Suppressor macrophage treated with lipopolysaccharide for 1 hour (primary cell): ENCODE results near the gene MIB2.
"Not testable (repeated sequence)": the region's sequence is repeated elsewhere in the genome, so short reads cannot be mapped to it uniquely, and the experiment has no call there.

Source experiments
- DNase-seq, 3 donors: peaks; one replicate each; pipeline ENCODE4 v3.0.0-alpha.2; 2020 to 2022

Gene MIB2

DNA sequence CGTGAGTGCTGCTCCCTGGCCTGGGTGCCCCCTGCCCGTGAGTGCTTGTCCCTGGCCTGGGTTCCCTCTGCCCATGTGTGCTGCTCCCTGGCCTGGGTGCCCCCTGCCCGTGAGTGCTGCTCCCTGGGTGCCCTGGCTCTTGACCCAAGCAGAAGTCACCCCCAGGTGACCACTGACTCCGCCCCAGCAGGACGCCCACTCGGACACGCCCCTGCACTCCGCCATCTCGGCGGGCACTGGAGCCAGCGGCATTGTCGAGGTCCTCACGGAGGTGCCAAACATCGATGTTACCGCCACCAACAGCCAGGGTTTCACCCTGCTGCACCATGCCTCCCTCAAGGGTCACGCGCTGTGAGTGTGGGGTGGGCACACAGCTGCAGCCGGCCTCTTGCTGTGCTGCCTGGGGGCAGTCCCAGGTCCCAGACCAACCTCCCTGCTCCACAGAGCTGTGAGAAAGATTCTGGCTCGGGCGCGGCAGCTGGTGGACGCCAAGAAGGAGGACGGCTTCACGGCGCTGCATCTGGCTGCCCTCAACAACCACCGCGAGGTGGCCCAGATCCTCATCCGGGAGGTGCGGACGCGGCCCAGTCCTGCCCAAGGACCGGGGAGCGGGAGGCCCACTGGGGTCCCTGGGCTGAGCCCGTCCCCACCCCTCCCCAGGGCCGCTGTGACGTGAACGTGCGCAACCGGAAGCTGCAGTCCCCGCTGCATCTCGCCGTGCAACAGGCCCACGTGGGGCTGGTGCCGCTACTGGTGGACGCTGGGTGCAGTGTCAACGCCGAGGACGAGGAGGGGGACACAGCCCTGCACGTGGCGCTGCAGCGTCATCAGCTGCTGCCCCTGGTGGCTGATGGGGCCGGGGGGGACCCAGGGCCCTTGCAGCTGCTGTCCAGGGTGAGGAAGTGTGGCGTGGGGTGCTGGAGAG, 12.8 kb downstream of the MIB2 start:
- no peak for DNase-seq

DNA sequence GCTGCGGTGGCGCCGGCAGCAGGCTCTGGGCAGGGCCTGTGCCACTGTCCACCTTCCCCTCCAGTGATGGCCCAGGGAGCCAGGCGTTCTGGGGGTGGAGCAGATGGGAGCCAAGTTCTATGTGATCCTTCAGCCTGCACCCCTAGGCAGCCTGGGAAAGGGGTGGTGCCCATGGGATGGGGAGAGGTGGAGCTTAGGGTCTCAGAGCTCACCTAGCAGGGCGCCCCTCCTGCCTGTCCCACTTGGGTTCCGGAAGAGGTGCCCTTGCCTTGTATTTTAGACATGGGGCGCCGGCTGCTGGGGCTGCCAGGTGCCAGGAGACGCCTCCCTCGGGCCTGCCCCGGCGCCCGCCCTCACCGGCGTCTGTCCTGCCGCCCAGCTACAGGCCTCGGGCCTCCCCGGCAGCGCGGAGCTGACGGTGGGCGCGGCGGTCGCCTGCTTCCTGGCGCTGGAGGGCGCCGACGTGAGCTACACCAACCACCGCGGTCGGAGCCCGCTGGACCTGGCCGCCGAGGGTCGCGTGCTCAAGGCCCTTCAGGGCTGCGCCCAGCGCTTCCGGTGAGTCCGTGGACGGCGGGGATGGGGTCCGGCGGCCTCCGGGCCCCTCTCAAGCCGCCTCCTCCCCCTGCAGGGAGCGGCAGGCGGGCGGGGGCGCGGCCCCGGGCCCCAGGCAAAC, 13.6 kb downstream of the MIB2 start:
- DNase-seq: no peak

DNA sequence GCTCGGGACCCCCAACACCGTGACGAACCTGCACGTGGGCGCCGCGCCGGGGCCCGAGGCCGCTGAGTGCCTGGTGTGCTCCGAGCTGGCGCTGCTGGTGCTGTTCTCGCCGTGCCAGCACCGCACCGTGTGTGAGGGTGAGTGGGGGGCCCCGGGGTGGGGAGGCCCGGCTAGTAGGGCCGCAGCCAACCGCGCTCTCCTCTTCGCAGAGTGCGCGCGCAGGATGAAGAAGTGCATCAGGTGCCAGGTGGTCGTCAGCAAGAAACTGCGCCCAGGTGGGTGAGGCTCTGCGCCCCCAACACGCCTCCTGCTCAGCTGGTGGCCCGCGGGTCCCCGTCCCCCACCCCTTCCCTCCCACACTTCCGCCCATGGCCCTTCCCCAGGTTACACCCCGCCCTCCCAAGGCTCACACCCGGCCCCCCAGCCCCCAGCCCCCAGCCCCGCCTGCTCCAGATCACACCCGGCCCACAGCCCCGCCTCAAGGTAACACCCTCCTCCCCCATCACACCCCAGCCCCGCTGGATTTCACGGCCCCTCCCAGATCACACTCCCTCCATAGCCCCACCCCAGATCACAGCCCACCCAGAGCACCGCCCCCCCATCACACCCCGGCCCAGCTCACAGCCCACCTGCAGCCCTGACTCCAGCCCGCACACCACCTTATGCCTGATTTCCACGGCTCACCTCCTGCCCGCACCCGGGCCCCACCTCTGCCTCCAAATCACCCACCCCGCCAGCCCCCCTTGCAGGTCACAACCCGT, 14.3 kb downstream of the MIB2 start:
- DNase-seq: no peak

DNA sequence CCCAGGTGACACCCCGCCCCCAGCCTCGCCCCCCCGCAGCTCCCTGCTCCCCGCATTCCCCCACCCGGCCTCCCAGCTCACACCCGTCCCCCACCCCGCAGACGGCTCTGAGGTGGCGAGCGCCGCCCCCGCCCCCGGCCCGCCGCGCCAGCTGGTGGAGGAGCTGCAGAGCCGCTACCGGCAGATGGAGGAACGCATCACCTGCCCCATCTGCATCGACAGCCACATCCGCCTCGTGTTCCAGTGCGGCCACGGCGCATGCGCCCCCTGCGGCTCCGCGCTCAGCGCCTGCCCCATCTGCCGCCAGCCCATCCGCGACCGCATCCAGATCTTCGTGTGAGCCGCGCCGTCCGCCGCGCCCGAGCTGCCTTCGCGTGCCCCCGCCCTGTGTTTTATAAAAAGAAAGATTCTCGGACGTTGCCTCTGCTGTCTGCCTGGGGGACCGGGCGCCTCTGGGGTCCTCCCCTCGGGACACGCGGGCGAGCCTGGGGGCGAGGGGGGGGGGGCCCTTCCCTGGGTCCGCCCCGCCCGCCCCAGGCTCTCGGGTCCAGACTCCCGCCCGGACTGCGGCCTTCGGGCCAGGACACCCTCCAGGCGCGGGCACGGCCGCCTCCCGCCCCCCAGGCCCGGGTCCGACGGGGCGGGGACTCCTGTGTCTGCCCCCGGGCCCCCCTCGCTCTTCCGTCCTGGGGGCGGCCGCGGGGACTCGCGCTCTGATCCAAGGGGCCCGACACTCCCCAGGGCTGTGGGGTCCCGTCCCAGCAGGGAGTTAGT, 15.1 kb downstream of the MIB2 start:
- peak; percentile 71 to 81 (median 74) for DNase-seq

DNA sequence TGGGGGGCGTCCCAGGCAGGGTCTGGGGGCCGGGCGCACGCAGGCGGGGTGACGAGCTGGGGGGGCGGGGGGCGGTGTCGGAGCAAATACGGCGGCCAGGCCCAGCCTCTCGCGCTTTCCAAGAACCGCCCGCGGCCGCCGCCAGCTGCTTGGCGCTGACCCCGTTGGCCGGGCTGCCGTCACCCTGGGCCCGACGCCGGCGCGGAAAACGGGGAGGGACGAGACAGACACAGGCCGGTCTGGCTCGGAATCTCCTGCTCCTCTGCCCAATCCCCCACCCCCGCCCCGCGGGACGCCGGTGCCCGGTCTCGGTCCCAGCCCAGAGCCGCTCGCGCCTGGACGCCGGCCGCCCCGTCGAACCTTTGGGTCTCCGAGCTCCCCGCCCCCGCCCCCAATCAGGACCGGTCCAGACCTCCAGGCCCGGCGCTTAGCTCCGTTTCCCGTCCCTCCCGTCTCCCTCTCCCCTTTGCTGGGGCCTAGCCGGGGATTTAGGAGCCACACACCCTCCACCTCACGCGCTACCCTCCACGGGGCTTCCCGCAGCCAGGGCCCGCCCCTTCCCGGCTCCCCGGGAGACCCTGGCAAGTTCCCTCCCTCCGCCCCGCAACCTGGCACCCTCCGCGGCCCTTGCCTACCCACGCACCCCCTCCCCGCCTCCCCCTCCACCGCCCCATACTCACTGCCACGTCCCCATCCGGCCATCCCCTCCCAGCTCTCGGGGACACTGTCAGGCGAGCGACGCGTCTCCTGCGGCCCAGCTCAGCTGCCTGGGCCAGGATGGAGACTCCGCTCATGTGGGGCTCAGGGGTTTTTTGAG, 15.9 kb downstream of the MIB2 start:
- DNase-seq: peak in 1 of 3 donors; percentile 34

DNA sequence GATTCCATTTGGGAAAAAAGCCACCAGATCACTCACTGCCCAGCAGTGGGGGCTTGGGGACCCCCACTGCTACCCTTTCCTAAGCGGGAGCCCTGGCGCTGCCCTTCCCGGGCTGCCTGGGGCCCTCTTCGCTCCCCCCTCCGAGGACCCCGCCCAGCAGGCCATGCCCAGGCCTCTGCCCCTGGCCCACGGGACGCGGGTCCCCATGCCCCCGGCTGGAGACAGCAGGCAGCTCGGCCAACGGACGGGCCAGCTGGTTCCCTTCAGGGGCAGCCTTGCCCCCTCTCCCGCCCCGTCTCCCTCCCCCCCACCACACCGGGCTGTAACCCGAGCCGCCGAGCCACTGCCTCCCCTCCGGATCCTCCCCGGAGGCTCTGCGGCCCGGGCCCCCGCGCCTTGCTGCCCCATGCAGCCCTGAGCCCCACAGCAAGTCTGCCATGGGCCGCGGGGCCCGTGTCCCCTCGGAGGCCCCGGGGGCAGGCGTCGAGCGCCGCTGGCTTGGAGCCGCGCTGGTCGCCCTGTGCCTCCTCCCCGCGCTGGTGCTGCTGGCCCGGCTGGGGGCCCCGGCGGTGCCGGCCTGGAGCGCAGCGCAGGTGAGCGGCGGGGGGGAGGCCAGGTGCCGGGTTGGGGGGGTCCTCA, 16.6 kb downstream of the MIB2 start, which contains the start of gene MMP23B:
Gene MMP23B, plus strand, starts transcription at position 392 of the 639 bp plus-strand sequence. Its CDS starts 46 bp downstream, at position 438.
- DNase-seq: no peak

DNA sequence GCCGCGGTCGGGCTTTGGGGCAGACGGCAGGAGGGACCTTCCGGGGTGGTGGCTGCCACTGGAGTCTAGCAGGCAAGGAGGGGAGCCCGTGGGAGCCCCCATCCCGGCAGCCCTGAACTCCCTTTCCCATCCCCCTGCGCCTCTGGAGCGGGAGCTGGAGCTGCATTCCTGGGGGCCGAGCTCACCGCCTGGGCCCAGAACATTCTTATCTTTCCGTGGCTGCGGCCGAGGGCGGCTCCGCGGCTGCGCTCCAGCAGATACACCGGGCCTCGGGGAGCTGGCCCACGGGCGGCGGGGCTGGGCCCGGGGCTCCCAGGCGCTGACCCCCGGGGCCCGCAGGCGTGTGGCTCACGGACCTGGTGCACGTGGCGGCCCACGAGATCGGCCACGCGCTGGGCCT, 18.1 kb downstream of the MIB2 start:
- not testable (repeated sequence) for DNase-seq

DNA sequence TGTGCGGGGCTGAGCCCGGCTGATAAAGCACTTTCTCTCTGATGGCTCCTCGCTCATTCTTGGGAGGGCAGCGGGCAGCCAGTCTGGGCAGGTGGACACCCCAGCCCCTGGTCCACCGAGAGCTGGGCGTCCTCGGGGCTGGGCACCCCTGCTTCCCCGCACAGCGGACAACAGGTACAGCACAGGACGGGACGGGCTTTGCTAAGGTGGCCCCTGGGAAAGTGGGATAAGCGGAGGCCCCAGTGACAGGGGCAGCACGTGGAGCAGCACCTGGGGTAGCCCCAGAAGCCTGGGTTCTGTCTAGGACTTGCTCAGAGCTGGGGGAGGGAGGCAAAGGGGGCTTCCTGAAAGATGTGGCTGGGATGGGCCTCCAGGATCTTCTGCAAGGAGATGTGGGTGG, 19.3 kb downstream of the MIB2 start:
- not testable (repeated sequence) for DNase-seq

DNA sequence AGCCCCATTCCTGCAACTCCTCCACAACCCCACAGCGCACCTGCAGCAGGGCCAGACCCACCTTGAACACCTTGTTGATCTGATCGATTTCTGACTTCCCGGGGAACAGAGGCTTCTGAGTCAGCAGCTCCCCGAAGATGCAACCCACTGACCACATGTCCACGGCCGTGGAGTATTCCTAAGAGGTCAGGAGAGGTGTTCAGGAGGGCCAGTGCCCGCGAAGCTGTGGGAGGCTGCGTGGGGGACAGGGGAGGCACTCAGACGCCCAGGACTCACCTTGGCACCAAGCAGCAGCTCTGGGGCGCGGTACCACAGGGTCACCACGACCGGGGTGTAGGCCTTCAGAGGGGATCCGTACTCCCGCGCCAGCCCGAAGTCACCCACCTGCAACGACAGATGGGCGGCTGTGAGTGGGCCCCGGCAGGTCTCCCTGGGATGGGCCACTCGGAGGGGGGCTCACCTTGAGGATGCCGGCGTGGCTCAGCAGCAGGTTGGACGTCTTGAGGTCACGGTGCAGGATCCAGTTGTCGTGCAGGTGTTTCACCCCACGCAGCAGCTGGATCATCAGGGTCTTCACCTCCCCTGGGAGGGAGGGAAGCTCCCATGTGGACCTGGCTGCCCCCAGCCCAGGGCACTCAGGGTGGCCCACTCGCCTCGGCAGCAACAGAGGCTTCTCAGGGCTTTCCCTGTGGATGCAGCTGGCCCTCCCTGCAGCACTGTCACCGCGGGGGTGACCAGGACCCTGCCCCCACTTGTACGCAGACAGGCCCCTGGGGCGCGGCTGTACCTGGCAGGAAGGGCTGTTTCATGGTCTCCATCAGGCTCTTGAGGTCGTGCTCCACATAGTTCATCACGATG, 21.6 kb downstream of the MIB2 start:
- DNase-seq: not testable (repeated sequence)

DNA sequence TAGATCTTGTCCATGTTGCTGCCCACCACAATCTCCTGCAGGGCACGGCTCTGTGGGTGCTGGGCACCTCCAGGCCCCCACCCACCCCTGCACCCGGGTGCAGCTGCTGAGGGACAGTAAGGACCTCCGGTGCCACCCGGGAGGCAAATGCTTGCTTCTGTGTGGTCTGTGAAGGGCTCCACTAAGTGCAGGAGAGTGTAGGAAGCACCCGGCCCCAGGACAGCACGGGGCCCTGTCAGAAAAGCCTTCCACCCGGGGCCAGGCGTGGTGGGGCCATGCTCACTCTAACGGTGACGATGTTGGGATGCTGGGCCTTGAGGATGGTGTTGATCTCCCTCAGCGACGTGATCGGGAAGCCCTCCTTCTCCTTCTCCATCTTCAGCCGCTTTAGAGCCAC, 22.2 kb downstream of the MIB2 start:
- DNase-seq: not testable (repeated sequence)

DNA sequence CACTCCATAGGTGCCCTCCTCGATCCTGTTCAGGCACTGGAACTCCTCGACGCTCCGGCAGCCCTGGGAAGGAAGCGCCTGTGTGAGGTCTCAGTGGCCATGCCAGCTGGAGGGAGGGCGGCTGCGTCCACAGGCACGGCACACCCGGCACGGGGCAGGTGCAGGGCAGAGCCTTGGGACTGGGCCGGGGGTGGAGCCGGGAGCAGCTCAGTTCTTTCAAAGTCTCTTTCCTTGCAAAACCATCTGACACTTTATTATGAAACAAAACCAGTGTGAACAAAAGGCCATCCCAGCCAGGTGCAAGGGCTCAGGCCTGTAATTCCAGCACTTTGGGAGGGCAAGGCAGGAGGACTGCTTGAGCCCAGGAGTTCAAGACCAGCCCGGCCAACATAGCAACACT, 23.2 kb downstream of the MIB2 start:
- not testable (repeated sequence) for DNase-seq

DNA sequence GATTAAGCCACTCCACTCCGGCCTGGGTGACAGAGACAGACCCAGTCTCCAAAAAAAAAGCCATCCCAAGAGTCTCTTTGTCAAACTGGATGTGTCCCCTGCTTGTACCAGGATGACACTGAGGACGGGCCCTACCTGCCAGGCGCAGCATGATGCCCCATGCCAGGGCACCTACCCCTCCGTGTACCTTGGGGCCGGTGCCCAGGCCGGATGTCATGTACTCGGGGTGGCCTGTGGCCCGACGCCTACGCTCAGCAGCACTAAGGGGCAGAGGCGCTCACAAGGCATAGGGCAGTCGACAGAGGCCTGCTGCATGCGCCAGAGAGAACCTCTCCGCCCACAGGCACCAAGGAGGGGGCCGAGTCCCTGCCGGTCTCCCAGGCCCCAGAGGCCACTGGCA, 24.1 kb downstream of the MIB2 start:
- not testable (repeated sequence) for DNase-seq

DNA sequence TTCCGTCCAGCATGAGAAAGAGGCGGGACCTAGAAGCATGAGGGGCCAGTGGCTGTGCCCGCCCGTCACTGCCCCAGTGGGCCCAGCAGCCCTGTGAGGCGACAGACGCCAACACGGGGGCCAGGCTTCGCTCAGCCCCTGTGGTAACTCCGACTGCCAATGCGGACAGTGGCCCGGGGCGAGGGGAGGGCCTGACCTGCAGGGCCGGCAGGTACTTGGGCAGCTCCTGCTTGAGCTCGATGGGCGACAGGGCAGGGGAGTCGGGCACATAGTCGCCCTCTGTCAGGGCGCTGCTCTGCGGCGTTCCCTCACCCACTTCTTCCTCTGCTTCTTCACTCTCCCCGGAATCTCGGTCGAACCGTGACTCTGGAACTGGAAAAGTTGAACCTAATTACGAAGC, 24.8 kb downstream of the MIB2 start:
- not testable (repeated sequence) for DNase-seq

DNA sequence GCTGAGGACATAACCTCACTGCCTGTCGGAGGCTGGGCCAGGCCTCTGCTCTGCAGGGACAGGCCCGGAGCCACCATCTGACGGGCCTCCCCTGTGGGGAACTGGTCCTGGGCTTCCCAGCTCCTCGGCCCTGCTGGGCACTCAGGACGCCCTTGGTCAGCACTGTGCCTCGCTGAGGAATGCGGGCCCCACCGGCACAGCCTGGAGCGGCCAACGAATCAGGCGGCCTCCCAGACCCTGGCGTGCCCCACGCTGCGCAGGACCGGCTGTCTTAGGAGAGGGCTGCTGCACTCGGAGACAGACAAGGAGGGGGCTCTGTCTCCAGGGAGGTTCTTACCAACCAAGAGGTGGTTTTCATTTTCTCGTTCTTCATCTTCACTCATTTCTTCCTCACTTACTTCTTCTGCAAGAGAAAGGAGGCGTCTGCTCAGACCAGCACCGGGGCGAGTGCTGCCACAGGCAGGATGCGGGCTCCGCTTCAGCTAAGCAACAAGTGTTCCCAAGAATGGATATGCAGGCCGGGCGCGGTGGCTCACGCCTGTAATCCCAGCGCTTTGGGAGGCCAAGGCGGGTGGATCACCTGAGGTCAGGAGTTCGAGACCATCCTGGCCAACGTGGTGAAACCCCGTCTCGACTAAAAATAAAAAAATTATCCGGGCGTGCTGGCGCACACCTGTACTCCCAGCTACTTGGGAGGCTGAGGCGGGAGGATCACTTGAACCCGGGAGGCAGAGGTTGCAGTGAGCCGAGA, 25.6 kb downstream of the MIB2 start:
- DNase-seq: not testable (repeated sequence)

DNA sequence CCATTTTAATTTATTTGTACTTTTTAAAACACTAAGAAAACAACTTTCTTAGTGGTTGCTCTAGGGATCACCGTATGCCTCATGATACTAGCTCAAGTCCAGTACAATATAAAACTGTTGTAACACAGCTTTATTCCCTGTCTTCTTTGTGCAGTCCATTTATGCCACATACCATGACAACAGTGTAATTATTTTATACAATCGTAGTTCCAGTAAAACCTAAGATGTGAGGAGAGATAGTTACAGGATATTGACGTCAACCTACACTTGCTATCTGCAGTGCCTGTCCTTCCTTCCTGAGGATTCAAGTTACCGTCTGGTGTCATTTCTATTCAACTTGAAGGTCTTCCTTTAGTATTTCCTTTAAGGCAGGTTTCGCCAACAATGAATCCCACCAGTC, 31.0 kb downstream of the MIB2 start:
- not testable (repeated sequence) for DNase-seq

DNA sequence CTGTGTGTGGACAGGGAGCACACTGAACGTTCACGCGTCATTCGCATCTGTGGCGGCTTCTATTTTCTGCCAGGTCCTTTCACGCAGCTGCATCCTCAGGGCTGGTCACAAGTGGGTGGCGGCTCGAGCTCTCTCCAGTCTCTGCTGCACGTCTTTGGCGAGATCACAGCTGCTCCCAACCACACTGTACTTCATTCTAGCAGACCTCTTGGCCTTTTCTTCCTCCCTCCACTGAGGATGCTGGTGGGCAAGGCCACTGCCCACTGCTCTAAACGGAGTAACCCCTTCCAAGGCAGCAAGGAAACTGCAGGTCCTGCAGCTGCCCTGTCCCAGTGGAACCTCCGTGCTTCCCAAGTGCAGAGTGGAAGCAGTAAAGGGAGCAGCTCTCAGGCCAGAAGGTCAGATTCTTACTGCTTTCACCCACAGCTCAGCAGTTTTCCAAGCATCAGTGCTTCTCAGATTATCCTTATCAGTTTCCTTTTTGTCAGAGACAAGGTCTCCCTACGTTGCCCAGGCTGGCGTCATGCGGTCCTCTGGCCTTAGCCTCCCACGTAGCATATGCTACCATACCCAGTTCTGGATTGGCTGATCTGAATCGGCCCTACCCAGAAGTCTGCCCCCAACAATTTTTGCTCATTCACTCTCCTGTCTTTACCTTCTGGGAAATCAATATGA, 32.4 kb downstream of the MIB2 start:
- DNase-seq: not testable (repeated sequence)

DNA sequence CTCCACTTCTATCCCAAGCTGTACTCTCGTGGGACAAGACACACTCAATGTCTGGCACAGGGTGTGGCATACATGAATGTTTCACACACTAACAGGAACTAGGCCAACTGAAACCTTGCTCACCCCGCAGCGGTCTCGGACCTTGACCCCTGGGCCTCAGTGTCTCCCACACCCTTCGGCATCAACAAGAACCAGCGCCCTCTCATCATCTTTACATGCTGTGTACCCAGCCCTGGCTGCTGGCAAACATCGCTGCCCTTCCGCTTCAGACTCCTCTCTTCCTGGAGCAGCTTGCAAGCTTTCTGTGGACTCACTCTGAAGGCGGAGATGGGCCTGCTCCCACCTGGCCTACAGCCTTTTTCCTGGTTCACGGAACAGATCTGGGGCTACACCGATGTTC, 33.0 kb downstream of the MIB2 start:
- DNase-seq: not testable (repeated sequence)
